HepG2 (cell line): ENCODE data around the gene MRPL20. TPM values are rescaled to one million over a fixed set of nuclear protein-coding genes. Genes with fewer than 3 reads are reported as not detected.
A peak's percentile ranks its signal among the peaks of the same experiment; 100 is the strongest.

ENCODE experiments used
- KAT2B ChIP-seq: fragments of 150-350 bp; IDR thresholded peaks from 2 replicates; pipeline ENCODE4 v1.6.1; 2014; ENCODE audit warnings: low read depth, low read length, borderline replicate concordance
- NCOA5 ChIP-seq: sonication (generic); formaldehyde crosslinking; IDR thresholded peaks from 2 replicates; pipeline ENCODE4 v1.4.0; 2020; ENCODE audit warnings: missing genetic modification reagents
- RFX3 ChIP-seq: IDR thresholded peaks from 2 replicates; pipeline ENCODE4 v1.6.1; 2016; ENCODE audit warnings: missing biosample characterization, missing genetic modification reagents
- SMYD3 ChIP-seq: sonication (generic); formaldehyde crosslinking; IDR thresholded peaks from 2 replicates; pipeline ENCODE4 v1.8.1; 2023; ENCODE audit warnings: mild to moderate bottlenecking, missing genetic modification reagents
- SNRNP70 ChIP-seq: fragments of 200-400 bp; formaldehyde crosslinking; IDR thresholded peaks from 2 replicates; pipeline ENCODE4 v1.6.1; 2017; ENCODE audit warnings: mild to moderate bottlenecking, low read depth, low read length, moderate library complexity
- TSC22D2 ChIP-seq: sonication (generic); formaldehyde crosslinking; IDR thresholded peaks from 2 replicates; pipeline ENCODE4 v1.5.1; 2020; ENCODE audit warnings: missing genetic modification reagents, mild to moderate bottlenecking, borderline replicate concordance
- ZFP62 ChIP-seq: sonication (generic); formaldehyde crosslinking; IDR thresholded peaks from 2 replicates; pipeline ENCODE4 v1.4.0; 2020; ENCODE audit warnings: missing genetic modification reagents
- ZNF335 ChIP-seq: sonication (generic); formaldehyde crosslinking; IDR thresholded peaks from 2 replicates; pipeline ENCODE4 v1.4.0; 2020; ENCODE audit warnings: missing genetic modification reagents
- ZNF619 ChIP-seq: sonication (generic); formaldehyde crosslinking; IDR thresholded peaks from 2 replicates; pipeline ENCODE4 v1.4.0; 2020; ENCODE audit warnings: mild to moderate bottlenecking, missing genetic modification reagents
- ZNF816 ChIP-seq: sonication (generic); formaldehyde crosslinking; IDR thresholded peaks from 2 replicates; pipeline ENCODE4 v1.8.0; 2022; ENCODE audit warnings: missing genetic modification reagents, mild to moderate bottlenecking, borderline replicate concordance
- polyA plus RNA-seq, 8 experiments: library from polyadenylated mRNA; depleted of rRNA in 3 of 8; stranded (reverse) in 7 of 8; unstranded in 1 of 8; fragments of >200 nt; fragmentation: Illumina TruSeq in 4 of 8; extraction: Trizol in 4 of 8; gene quantifications; 2 replicates each; pipeline versions ENCODE4 v1.2.1 to v1.2.3, GENCODE V29; 2011 to 2016; ENCODE audit warnings: low read depth in 4 of 8, missing spikeins in 1 of 8, mixed read lengths in 1 of 8; ENCODE audit not compliant: insufficient read depth in 1 of 8
- total RNA-seq, 5 experiments: library from RNA; depleted of rRNA; stranded (reverse); fragments of >200 nt; fragmentation: Illumina TruSeq; extraction: Trizol; gene quantifications; 2 replicates each; pipeline ENCODE4 v1.2.3, GENCODE V29; 2016; ENCODE audit warnings: low read depth in 1 of 5
- TF ChIP-seq, protein P1 (sequence below): sonication (generic); formaldehyde crosslinking; IDR thresholded peaks from 2 replicates; pipeline ENCODE4 v1.4.0; 2020; ENCODE audit warnings: missing genetic modification reagents
- TF ChIP-seq, protein P2 (sequence below): sonication (generic); formaldehyde crosslinking; IDR thresholded peaks from 2 replicates; pipeline ENCODE4 v1.5.1; 2020; ENCODE audit warnings: mild to moderate bottlenecking, missing genetic modification reagents, moderate library complexity
- TF ChIP-seq, protein P3 (sequence below): sonication (generic); formaldehyde crosslinking; IDR thresholded peaks from 2 replicates; pipeline ENCODE4 v1.8.0; 2022; ENCODE audit warnings: mild to moderate bottlenecking, missing genetic modification reagents; ENCODE audit not compliant: insufficient replicate concordance
- TF ChIP-seq, protein P4 (sequence below): sonication (generic); formaldehyde crosslinking; IDR thresholded peaks from 2 replicates; pipeline ENCODE4 v1.4.0; 2020; ENCODE audit warnings: mild to moderate bottlenecking, missing genetic modification reagents, borderline replicate concordance

Gene MRPL20
- total and polyA plus RNA-seq, 2 of the 13 experiments (the other 11 are each of a cell fraction or from before 2014, with no cell fraction given) = 59.2 to 127 TPM

DNA sequence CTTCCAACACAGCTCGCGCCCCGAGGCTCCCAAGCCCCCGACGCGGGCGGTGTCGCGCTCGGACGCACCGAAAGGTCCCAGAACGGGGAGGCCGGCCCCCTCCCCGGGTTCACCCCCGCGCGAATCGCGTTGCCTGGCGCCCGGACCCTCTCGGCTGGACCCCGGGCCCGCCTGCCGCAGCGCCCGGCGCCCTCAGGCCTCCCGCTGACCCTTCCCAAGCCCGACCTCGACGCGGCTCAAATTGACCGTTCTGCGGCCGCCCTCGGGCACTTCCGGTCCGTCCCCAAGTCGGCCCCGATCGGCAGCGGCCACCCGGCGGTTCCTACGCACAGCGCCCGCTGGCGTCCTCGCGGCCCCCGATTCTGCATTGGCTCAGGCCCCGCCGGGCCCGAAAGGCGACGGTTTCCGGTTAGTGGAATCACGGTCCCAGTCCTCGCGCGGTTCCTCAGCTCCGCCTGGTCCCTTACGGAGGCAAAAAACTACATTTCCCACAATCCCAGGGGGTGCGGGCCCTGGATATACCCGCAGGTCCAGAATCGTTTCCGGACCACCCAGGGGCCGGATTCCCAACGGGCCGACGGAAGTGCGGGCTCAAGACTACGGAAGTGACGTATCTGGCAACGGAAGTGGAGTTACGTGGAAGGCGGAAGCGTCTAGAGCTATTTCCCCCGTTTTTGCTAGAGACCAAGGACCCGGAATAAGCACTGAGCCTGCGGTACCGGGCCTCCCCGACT, 32.0 kb downstream of the MRPL20 start, which contains the start of gene AURKAIP1 (continued):
- TF ChIP-seq ZNF619 (CRISPR knock-in tag) (peak; percentile 99), SNRNP70 (no peak), TSC22D2 (CRISPR knock-in tag) (peak; percentile 94; the same call in 1 of the 2 replicates), KAT2B (no peak), SMYD3 (CRISPR knock-in tag) (no peak), ZNF816 (CRISPR knock-in tag) (peak; percentile 89; the same call in 1 of the 2 replicates), ZFP62 (CRISPR knock-in tag) (peak; percentile 92; the same call in 1 of the 2 replicates), RFX3 (CRISPR knock-in tag) (0 out of 2 replicates have a peak, but pooled peaks have one; percentile 10), ZNF335 (CRISPR knock-in tag) (peak; percentile 84; the same call in 1 of the 2 replicates), NCOA5 (CRISPR knock-in tag) (no peak)
- TF ChIP-seq, protein P1, sequence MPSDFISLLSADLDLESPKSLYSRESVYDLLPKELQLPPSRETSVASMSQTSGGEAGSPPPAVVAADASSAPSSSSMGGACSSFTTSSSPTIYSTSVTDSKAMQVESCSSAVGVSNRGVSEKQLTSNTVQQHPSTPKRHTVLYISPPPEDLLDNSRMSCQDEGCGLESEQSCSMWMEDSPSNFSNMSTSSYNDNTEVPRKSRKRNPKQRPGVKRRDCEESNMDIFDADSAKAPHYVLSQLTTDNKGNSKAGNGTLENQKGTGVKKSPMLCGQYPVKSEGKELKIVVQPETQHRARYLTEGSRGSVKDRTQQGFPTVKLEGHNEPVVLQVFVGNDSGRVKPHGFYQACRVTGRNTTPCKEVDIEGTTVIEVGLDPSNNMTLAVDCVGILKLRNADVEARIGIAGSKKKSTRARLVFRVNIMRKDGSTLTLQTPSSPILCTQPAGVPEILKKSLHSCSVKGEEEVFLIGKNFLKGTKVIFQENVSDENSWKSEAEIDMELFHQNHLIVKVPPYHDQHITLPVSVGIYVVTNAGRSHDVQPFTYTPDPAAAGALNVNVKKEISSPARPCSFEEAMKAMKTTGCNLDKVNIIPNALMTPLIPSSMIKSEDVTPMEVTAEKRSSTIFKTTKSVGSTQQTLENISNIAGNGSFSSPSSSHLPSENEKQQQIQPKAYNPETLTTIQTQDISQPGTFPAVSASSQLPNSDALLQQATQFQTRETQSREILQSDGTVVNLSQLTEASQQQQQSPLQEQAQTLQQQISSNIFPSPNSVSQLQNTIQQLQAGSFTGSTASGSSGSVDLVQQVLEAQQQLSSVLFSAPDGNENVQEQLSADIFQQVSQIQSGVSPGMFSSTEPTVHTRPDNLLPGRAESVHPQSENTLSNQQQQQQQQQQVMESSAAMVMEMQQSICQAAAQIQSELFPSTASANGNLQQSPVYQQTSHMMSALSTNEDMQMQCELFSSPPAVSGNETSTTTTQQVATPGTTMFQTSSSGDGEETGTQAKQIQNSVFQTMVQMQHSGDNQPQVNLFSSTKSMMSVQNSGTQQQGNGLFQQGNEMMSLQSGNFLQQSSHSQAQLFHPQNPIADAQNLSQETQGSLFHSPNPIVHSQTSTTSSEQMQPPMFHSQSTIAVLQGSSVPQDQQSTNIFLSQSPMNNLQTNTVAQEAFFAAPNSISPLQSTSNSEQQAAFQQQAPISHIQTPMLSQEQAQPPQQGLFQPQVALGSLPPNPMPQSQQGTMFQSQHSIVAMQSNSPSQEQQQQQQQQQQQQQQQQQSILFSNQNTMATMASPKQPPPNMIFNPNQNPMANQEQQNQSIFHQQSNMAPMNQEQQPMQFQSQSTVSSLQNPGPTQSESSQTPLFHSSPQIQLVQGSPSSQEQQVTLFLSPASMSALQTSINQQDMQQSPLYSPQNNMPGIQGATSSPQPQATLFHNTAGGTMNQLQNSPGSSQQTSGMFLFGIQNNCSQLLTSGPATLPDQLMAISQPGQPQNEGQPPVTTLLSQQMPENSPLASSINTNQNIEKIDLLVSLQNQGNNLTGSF (CRISPR knock-in tag) = no peak
- TF ChIP-seq, protein P2, sequence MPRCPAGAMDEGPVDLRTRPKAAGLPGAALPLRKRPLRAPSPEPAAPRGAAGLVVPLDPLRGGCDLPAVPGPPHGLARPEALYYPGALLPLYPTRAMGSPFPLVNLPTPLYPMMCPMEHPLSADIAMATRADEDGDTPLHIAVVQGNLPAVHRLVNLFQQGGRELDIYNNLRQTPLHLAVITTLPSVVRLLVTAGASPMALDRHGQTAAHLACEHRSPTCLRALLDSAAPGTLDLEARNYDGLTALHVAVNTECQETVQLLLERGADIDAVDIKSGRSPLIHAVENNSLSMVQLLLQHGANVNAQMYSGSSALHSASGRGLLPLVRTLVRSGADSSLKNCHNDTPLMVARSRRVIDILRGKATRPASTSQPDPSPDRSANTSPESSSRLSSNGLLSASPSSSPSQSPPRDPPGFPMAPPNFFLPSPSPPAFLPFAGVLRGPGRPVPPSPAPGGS (CRISPR knock-in tag) = peak; percentile 66; the same call in 1 of the 2 replicates
- TF ChIP-seq, protein P3, sequence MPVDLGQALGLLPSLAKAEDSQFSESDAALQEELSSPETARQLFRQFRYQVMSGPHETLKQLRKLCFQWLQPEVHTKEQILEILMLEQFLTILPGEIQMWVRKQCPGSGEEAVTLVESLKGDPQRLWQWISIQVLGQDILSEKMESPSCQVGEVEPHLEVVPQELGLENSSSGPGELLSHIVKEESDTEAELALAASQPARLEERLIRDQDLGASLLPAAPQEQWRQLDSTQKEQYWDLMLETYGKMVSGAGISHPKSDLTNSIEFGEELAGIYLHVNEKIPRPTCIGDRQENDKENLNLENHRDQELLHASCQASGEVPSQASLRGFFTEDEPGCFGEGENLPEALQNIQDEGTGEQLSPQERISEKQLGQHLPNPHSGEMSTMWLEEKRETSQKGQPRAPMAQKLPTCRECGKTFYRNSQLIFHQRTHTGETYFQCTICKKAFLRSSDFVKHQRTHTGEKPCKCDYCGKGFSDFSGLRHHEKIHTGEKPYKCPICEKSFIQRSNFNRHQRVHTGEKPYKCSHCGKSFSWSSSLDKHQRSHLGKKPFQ (CRISPR knock-in tag) = peak; percentile 69
- TF ChIP-seq, protein P4, sequence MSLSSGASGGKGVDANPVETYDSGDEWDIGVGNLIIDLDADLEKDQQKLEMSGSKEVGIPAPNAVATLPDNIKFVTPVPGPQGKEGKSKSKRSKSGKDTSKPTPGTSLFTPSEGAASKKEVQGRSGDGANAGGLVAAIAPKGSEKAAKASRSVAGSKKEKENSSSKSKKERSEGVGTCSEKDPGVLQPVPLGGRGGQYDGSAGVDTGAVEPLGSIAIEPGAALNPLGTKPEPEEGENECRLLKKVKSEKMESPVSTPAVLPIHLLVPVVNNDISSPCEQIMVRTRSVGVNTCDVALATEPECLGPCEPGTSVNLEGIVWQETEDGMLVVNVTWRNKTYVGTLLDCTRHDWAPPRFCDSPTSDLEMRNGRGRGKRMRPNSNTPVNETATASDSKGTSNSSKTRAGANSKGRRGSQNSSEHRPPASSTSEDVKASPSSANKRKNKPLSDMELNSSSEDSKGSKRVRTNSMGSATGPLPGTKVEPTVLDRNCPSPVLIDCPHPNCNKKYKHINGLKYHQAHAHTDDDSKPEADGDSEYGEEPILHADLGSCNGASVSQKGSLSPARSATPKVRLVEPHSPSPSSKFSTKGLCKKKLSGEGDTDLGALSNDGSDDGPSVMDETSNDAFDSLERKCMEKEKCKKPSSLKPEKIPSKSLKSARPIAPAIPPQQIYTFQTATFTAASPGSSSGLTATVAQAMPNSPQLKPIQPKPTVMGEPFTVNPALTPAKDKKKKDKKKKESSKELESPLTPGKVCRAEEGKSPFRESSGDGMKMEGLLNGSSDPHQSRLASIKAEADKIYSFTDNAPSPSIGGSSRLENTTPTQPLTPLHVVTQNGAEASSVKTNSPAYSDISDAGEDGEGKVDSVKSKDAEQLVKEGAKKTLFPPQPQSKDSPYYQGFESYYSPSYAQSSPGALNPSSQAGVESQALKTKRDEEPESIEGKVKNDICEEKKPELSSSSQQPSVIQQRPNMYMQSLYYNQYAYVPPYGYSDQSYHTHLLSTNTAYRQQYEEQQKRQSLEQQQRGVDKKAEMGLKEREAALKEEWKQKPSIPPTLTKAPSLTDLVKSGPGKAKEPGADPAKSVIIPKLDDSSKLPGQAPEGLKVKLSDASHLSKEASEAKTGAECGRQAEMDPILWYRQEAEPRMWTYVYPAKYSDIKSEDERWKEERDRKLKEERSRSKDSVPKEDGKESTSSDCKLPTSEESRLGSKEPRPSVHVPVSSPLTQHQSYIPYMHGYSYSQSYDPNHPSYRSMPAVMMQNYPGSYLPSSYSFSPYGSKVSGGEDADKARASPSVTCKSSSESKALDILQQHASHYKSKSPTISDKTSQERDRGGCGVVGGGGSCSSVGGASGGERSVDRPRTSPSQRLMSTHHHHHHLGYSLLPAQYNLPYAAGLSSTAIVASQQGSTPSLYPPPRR (CRISPR knock-in tag) = peak; percentile 84
